OCI-LY7 (cell line): ENCODE data around the gene NUBP2.

Experiments
- EZH2phosphoT487 ChIP-seq: fragments of 200-600 bp; sonication (generic); IDR thresholded peaks from 2 replicates; pipeline ENCODE4 v1.6.1; 2018; ENCODE audit warnings: low read depth, borderline replicate concordance, mild to moderate bottlenecking, mixed run types, antibody characterized with exemption, low read length, moderate library complexity, mixed read lengths
- TF ChIP-seq, protein P1 (sequence below): fragments of 200-600 bp; sonication (generic); conservative IDR thresholded peaks from 2 replicates; pipeline ENCODE4 v1.5.1; 2014; ENCODE audit warnings: mild to moderate bottlenecking, antibody characterized with exemption, low read length, moderate library complexity, mixed read lengths

DNA sequence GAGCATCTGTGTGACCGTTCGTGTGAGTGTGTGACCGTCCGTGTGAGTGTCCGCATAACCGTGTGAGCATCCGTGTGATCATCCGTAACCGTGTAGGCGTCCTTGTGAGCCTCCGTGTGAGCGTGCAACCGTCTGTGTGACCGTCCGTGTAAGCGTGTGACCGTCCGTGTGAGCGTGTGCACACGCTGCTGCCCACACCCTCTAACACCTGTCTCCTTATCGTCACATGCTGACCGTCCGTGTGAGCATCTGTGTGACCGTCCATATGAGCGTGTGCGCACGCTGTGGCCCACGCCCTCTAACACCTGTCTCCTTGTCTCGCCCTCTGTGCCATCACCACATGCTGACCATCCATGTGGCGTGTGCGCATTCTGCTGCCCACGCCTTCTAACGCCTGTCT lies 42.5 kb upstream of the NUBP2 start:
- no peak for TF ChIP-seq EZH2phosphoT487
- TF ChIP-seq, protein P1, sequence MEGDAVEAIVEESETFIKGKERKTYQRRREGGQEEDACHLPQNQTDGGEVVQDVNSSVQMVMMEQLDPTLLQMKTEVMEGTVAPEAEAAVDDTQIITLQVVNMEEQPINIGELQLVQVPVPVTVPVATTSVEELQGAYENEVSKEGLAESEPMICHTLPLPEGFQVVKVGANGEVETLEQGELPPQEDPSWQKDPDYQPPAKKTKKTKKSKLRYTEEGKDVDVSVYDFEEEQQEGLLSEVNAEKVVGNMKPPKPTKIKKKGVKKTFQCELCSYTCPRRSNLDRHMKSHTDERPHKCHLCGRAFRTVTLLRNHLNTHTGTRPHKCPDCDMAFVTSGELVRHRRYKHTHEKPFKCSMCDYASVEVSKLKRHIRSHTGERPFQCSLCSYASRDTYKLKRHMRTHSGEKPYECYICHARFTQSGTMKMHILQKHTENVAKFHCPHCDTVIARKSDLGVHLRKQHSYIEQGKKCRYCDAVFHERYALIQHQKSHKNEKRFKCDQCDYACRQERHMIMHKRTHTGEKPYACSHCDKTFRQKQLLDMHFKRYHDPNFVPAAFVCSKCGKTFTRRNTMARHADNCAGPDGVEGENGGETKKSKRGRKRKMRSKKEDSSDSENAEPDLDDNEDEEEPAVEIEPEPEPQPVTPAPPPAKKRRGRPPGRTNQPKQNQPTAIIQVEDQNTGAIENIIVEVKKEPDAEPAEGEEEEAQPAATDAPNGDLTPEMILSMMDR: no peak
